CD4-positive, alpha-beta T cell treated with Interleukin-1 beta for 1 hour (primary cell): ENCODE results near the gene TTBK2.

Experiments used
- DNase-seq, 2 donors: peaks; one replicate each; pipeline ENCODE4 v3.0.0-alpha.2; 2020 to 2022

TTBK2 gene

GRCh38 chr15:42750306-42750705 lies 170.3 kb downstream of the TTBK2 start:
- no peak for DNase-seq

GRCh38 chr15:42749266-42749665 lies 171.3 kb downstream of the TTBK2 start:
- no peak for DNase-seq

GRCh38 chr15:42744195-42744594 lies 176.4 kb downstream of the TTBK2 start:
- no peak for DNase-seq

DNA sequence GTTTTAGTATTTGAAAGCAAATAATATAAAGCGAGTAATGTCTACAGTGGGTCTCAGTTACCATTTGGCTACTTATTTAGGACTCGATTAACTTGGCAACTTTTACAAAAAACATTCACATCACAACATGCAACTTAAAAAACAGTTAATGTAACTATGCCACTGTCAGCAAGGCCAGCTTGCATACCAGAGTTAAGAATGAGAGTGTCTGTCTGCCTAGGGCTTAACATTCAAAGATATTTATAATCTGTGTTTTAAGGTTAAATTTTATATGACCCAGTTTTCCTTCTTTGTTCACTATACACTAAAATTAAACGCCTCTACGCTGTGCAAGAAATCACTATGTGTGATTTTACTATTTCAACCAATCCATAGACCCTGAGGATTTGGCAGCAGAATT lies 178.4 kb downstream of the TTBK2 start:
- no peak for DNase-seq

GRCh38 chr15:42741710-42742109 lies 178.9 kb downstream of the TTBK2 start:
- no peak for DNase-seq

DNA sequence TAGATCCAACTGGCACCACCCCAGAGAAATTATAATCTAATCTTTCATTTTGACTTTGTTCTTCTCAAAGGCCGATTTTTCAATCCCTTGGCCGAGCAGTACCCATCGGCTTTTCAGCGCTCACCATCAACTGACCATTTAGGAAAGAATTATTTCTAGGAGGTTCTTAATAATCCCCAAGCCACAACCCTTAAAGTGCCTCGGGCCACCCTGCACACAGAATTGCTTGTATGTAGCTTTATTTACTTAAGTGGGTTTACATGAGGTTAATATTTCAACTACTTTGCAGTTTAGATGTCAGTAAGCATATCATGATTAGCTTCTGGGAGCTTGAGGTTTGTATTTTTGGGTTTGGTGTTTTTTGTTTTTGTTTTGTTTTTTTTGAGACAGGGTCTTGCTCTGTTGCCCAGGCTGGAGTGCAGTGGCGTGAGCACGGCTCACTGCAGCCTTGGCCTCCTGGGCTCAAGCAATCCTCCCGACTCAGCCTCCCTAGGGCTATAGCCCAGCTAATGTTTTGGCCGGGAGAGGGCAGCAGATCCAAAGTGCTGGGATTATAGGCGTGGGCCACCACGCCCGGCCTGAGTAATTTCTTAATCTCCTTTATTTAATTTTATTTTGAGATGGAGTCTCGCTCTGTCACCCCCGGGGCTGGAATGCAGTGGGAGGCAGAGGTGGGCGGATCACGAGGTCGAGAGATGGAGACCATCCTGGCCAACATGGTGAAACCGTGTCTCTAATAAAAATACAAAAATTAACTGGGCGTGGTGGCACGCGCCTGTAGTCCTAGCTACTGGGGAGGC lies 182.8 kb downstream of the TTBK2 start:
- DNase-seq = no peak

DNA sequence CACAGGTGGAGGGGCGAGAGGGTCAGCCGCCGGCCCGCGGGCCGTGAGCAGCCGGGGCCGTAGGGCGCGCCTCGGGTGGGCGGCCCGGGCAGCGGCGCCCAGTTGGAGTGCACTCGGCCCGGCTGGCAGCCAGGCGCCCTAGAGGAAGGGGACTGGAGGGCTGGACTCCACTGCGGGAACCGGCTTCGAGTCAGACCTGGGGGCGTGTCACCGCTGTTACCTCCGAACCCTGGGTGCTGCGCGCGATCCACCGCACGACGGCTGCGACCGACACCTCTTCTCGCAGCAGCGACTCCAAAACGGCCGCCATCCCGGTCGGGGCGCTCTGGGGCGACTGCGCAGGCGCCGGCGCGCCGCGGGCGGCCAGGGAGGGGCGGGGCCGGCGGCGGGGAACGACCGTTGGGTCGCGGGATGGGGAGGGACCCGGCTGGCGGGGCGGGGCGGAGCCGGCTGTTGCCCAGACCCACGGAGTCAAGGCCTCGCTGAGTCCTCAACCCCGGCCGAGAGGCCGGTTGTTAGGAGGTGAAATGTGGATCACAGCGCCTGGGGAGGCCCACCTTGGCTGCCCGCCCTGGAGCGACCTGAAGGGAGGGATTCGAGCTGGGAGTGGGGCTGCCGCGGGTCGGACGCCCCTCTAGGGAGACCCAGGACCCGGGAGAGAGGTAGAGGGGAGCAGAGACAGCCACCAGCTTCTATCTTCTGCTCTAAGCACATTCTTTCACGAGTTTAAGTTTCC lies 183.6 kb downstream of the TTBK2 start, which contains the start of gene CDAN1:
Gene CDAN1, minus strand, starts transcription at position 336 of the 736 bp plus-strand sequence. Its CDS starts 26 bp downstream, at position 310.
- peak; percentile 93 to 95 for DNase-seq

GRCh38 chr15:42736178-42736792 lies 184.3 kb downstream of the TTBK2 start:
- peak in 1 of 2 donors; percentile 1 for DNase-seq

GRCh38 chr15:42735382-42736165 lies 185.0 kb downstream of the TTBK2 start:
- no peak for DNase-seq

DNA sequence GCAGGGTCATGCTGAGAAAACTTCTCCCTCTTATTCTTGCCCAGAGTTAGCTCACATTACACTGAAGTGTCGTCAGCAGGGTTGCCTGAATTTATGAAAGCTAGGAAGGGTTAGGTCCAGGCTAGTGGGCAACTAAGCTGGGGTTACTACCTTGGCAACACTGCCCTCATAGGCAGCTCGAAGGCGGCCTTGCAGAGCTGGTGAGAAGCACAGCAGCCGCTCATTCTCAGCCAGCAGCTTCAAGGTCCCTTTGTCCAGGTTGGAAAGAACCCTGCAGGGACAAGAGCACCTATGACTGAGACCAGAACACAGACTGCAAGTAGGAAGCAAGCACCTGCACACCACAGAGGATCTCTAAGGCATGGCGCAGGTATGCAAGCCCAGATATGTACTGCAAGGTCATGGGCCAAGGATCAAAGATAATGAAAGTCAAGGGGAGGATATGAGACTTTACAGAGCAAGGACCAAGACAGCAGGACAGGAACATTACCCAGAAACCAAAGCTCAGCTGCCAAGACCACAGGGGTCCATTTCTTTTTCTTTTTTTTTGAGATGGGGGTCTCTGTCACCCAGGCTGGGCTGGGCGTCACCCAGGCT lies 186.4 kb downstream of the TTBK2 start:
- no peak for DNase-seq

GRCh38 chr15:42733027-42733426 lies 187.6 kb downstream of the TTBK2 start:
- no peak for DNase-seq

GRCh38 chr15:42732095-42732827 lies 188.3 kb downstream of the TTBK2 start:
- DNase-seq = no peak

- DNase-seq = no peak
Measured at GRCh38 chr15:42731461-42731860, 189.1 kb downstream of the TTBK2 start.

- no peak for DNase-seq
Measured at GRCh38 chr15:42730536-42730935, 190.0 kb downstream of the TTBK2 start.

DNA sequence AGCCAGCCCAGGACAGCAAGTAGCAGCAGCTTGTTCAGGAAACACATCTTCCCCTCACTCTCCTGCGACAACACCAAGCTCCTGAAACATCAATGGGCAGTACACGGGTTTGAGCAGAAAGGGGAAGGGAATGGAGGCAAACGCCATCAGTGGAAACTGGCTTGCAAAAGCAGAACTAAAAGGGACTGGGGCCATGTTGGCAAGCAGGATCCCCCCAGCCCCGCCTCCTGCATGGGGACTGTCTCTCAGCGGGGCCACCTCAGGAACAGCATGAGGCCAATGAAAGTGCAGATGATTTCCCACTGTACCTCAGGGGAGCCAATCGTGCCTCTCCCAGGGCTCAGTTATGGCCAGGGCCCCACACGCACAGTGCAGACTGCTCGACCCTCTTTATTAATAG lies 190.4 kb downstream of the TTBK2 start:
- no peak for DNase-seq

GRCh38 chr15:42729409-42729808 lies 191.2 kb downstream of the TTBK2 start:
- no peak for DNase-seq

DNA sequence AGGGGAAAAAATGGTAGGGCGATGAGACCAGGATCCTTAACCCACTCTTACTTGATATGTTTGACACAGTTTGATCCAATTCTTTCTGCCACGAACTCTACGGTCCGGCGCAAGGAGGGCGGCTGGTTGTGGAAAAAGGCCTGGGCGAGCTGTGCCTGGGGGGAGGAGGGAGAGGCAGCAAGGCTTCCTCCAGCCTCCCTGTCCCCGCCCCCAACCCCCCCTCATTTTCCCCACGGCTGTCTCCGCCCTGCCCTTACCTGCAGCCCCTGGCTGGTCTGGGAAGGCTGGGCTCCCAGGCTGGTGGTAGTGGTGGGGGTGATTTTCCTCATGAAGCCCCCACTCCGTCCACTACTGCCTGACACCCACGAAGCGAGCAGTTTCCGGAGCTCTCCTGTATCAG lies 191.6 kb downstream of the TTBK2 start:
- no peak for DNase-seq

DNA sequence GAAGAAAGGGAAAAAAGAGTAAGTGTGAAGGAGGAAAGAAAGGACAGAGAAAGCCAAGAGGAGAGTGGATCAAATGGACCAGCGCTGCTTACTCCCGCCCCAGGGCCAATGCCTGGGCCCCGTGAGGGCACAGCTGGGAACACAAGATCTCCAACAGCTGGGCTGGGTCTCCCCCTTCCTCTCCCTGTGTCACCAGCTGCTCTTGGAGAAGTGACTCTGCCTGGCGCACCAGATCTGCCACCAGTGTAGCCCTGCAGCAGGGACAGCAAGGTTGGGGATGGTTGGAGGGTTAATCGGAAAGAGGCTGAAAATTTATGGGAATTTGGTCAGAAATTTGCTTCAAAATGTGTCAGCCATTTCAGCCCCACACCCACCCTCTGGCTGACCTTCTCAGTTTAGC lies 192.0 kb downstream of the TTBK2 start:
- no peak for DNase-seq

DNA sequence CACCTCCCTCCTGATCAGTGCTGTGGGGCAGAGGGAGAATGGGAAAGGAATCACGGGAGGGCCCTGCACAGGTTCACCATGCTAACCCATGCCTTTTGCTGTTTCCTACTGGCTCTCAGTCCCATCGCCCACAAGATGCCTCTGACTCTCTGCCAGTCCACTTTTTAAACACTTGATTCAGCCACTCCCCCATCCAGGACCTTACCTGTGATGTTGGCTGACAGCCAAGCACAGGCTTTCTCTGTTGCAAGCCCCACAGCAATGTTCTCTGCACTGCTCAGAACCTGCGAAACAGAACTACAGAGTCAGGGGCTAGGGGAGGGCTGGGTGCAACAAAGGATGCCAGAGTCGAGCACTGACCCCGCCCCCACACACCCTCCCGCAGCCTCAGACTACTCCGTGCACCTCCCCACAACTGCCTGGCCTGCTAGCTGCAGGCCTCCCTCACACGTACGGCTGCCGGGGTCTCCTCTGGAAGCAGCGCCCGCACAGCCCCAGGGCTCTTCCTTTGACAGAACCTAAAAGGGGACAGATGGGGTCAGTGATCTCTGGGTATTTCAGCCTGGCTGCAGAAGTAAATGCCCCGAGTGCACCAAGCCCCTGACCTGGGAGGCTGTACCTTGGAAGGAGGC lies 192.7 kb downstream of the TTBK2 start:
- DNase-seq = no peak

DNA sequence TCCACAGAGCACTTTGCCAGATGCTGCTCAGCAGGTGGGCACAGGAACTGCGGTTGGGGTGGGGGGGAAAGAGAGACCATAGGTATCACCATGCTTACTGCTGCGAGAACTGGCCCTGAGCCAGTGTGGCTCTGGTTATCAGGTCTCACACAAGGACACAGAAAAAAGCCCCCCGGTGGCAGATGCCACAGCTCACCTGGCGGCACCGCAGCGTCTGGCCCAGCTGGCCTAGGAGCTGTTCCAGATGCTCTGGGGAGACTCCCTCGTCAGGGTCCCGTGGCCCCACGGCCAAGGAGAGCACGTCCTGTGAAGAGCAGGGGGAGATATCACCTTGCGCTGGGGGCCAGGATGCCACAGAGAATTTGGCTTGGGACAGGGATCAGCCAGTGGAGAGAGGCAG lies 194.5 kb downstream of the TTBK2 start:
- DNase-seq = no peak

- no peak for DNase-seq
Measured at GRCh38 chr15:42725331-42725903, 195.2 kb downstream of the TTBK2 start.
